A549 (cell line): ENCODE results near the gene ARHGAP18. TPM values are rescaled to one million over a fixed set of nuclear protein-coding genes. Genes with fewer than 3 reads are reported as not detected.

Experiments
- ATAC-seq, 2 experiments: fragments of 200-7000 bp in 1 of 2; fragments of >200 bp in 1 of 2; cut with Nextera tagmentation in 1 of 2; cut with Tn5 transposase in 1 of 2; 3 replicates each; pipeline versions ENCODE4 v1.8.0 to v1.9.1; 2018 to 2020; ENCODE audit warnings: mild to moderate bottlenecking in 1 of 2, moderate library complexity in 1 of 2
- CTCF ChIA-PET: fragments of 300-600 bp; sonication (Branson Sonifier 250); formaldehyde crosslinking; extraction: SDS; loops from one replicate; lab custom pipeline; 2021; ENCODE audit warnings: antibody characterized with exemption, inconsistent platforms; lab: Yijun Ruan, JAX
- POLR2A ChIA-PET: fragments of 350-600 bp; formaldehyde crosslinking; extraction: SDS; loops from one replicate; lab custom pipeline; 2021; ENCODE audit warnings: antibody characterized with exemption, inconsistent platforms; lab: Yijun Ruan, JAX
- DNase-seq, 2 experiments: peaks; one replicate each; pipeline versions ENCODE4 v3.0.0 to v3.0.0-alpha.2; 2011 to 2016; ENCODE audit warnings: low read depth in 1 of 2, low spot score in 1 of 2
- FAIRE-seq: peaks from 2 replicates; lab custom pipeline; 2011; peaks lifted over from hg19 to GRCh38; lab: Jason Lieb, UNC
- H3K27ac ChIP-seq, 2 experiments: fragments of >200 bp; sonication (Bioruptor Twin); formaldehyde crosslinking; 3 replicates each; pipeline ENCODE4 v1.5.1; 2016 to 2017
- H3K4me1 ChIP-seq: fragments of >200 bp; sonication (Bioruptor Twin); formaldehyde crosslinking; 3 replicates; pipeline ENCODE4 v1.6.1; 2016
- H3K4me2 ChIP-seq: fragments of >200 bp; sonication (Bioruptor Twin); formaldehyde crosslinking; 3 replicates; pipeline ENCODE4 v1.6.1; 2016
- H3K4me3 ChIP-seq: fragments of >200 bp; sonication (Bioruptor Twin); formaldehyde crosslinking; 3 replicates; pipeline ENCODE4 v1.5.1; 2016
- H3K9me3 ChIP-seq: fragments of >200 bp; sonication (Bioruptor Twin); formaldehyde crosslinking; 3 replicates; pipeline ENCODE4 v1.6.1; 2016
- BHLHE40 ChIP-seq: IDR thresholded peaks from 2 replicates; pipeline ENCODE4 v1.6.1; 2012; ENCODE audit warnings: low read depth, low read length, inconsistent platforms
- CBX2 ChIP-seq: fragments of 200-600 bp; sonication (generic); IDR thresholded peaks from 2 replicates; pipeline ENCODE4 v1.6.1; 2016; ENCODE audit warnings: low read depth, mild to moderate bottlenecking, borderline replicate concordance
- CEBPB ChIP-seq, 2 experiments: fragments of >200 bp in 1 of 2; sonication (Bioruptor Twin) in 1 of 2; formaldehyde crosslinking in 1 of 2; IDR thresholded peaks; 2 replicates each; pipeline ENCODE4 v1.6.1; 2012 to 2016
- CHD2 ChIP-seq: fragments of 150-350 bp; IDR thresholded peaks from 2 replicates; pipeline ENCODE4 v1.6.1; 2014; ENCODE audit warnings: low read length; ENCODE audit not compliant: partially characterized antibody
- CHD4 ChIP-seq: fragments of 200-600 bp; sonication (generic); IDR thresholded peaks from 2 replicates; pipeline ENCODE4 v1.6.1; 2016; ENCODE audit warnings: antibody characterized with exemption, mild to moderate bottlenecking, borderline replicate concordance
- EHMT2 ChIP-seq: fragments of 200-600 bp; sonication (generic); IDR thresholded peaks from 2 replicates; pipeline ENCODE4 v1.6.1; 2016; ENCODE audit warnings: antibody characterized with exemption, low read depth, mild to moderate bottlenecking, moderate library complexity
- ESRRA ChIP-seq: fragments of 150-350 bp; IDR thresholded peaks from 2 replicates; pipeline ENCODE4 v1.6.1; 2014; ENCODE audit warnings: mild to moderate bottlenecking, low read length, borderline replicate concordance
- HDAC2 ChIP-seq: fragments of 200-600 bp; sonication (generic); IDR thresholded peaks from 2 replicates; pipeline ENCODE4 v1.6.1; 2016
- KDM1A ChIP-seq: fragments of 200-600 bp; sonication (generic); IDR thresholded peaks from 2 replicates; pipeline ENCODE4 v1.6.1; 2016; ENCODE audit warnings: low read depth, mild to moderate bottlenecking
- TP53 ChIP-seq: fragments of 250-450 bp; sonication (Bioruptor Pico); IDR thresholded peaks from 2 replicates; pipeline ENCODE4 v1.5.0; 2021; ENCODE audit warnings: mild to moderate bottlenecking, moderate library complexity
- ZNF302 ChIP-seq: fragments of 250-450 bp; sonication (Bioruptor Pico); IDR thresholded peaks from 2 replicates; pipeline ENCODE4 v1.9.0; 2021; ENCODE audit warnings: inconsistent platforms, mild to moderate bottlenecking, moderate library complexity
- WGBS: methylation state at CpG from one replicate; pipeline ENCODE4 v1.1.6; 2017; ENCODE audit errors: missing lambda C conversion rate; 5-methylcytosine and 5-hydroxymethylcytosine counted together
- polyA plus RNA-seq, 4 experiments: library from polyadenylated mRNA; depleted of rRNA in 3 of 4; stranded (reverse); fragments of >200 nt; fragmentation: RNase III in 1 of 4; extraction: RNeasy Plus Mini Kit Qiagen cat#74134 plus additional on column Dnase treatment in 1 of 4; gene quantifications; 2 replicates in 3 of 4; 3 replicates in 1 of 4; pipeline ENCODE4 v1.2.3, GENCODE V29; 2011 to 2017
- TF ChIP-seq, protein P1 (sequence below): fragments of >200 bp; sonication (Bioruptor Twin); formaldehyde crosslinking; IDR thresholded peaks from 3 replicates; pipeline ENCODE4 v1.6.1; 2016
- TF ChIP-seq, protein P2 (sequence below): fragments of 250-450 bp; sonication (Bioruptor Pico); IDR thresholded peaks from 2 replicates; pipeline ENCODE4 v1.5.0; 2021; ENCODE audit warnings: mild to moderate bottlenecking, moderate library complexity, borderline replicate concordance
- TF ChIP-seq, protein P3 (sequence below): IDR thresholded peaks from 2 replicates; pipeline ENCODE4 v1.6.1; 2012; ENCODE audit warnings: low read depth, borderline replicate concordance
- TF ChIP-seq, protein P4 (sequence below): fragments of 200-600 bp; sonication (generic); IDR thresholded peaks from 2 replicates; pipeline ENCODE4 v1.6.1; 2016; ENCODE audit warnings: antibody characterized with exemption, mild to moderate bottlenecking, moderate library complexity
- TF ChIP-seq, protein P5 (sequence below): fragments of 250-450 bp; sonication (Bioruptor Pico); IDR thresholded peaks from 2 replicates; pipeline ENCODE4 v1.5.0; 2020; ENCODE audit warnings: low read depth, mild to moderate bottlenecking, moderate library complexity

Gene ARHGAP18
- polyA plus RNA-seq, 2 of the 4 experiments (the other 2 are of a cell fraction), result 11.2 to 16.7 TPM

DNA sequence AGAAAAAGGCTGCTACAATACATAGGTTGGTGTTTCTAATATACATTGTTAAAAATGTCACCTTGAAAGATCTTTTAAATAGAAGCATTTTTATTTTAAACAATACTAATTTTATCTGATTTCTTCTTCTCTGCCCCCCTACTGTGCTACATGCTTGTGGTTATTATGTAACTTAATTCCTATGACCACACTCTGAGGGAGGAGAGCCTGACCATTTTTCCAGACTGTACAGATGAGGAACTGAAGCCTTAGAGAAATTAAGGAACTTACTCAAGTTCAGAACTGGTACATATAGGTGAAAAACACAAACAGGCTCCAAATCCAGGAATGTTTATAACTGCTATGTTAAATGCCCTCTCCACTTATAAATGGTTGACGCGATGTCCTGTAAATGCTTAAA lies 43.4 kb upstream of the ARHGAP18 start:
- Histone ChIP-seq H3K4me2 (no peak overlapping the region), H3K4me1 (peaks cover 14% of the 10 kb centered on the region), H3K4me3 (no peak overlapping the region), H3K27ac (no peak overlapping the region), H3K9me3 (no peaks in the 10 kb centered on the region)
- ATAC-seq (no peak), FAIRE-seq (no peak), DNase-seq (no peak)
- 97% methylated on average over 2 of the region's 2 CpGs for WGBS
- ChIA-PET POLR2A (no interaction called here), CTCF (no interaction called here)
- TF ChIP-seq CBX2, result no peak
- TF ChIP-seq, protein P1, sequence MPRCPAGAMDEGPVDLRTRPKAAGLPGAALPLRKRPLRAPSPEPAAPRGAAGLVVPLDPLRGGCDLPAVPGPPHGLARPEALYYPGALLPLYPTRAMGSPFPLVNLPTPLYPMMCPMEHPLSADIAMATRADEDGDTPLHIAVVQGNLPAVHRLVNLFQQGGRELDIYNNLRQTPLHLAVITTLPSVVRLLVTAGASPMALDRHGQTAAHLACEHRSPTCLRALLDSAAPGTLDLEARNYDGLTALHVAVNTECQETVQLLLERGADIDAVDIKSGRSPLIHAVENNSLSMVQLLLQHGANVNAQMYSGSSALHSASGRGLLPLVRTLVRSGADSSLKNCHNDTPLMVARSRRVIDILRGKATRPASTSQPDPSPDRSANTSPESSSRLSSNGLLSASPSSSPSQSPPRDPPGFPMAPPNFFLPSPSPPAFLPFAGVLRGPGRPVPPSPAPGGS, result no peak
- TF ChIP-seq, protein P2, sequence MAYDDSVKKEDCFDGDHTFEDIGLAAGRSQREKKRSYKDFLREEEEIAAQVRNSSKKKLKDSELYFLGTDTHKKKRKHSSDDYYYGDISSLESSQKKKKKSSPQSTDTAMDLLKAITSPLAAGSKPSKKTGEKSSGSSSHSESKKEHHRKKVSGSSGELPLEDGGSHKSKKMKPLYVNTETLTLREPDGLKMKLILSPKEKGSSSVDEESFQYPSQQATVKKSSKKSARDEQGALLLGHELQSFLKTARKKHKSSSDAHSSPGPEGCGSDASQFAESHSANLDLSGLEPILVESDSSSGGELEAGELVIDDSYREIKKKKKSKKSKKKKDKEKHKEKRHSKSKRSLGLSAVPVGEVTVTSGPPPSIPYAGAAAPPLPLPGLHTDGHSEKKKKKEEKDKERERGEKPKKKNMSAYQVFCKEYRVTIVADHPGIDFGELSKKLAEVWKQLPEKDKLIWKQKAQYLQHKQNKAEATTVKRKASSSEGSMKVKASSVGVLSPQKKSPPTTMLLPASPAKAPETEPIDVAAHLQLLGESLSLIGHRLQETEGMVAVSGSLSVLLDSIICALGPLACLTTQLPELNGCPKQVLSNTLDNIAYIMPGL (CRISPR knock-in tag), result no peak
- no peak for TF ChIP-seq TP53
- no peak for TF ChIP-seq CHD2
- TF ChIP-seq BHLHE40, result no peak
- no peak for TF ChIP-seq CEBPB (IDR thresholded peaks at IDR 0.05)
- TF ChIP-seq ESRRA, result no peak
- no peak for TF ChIP-seq KDM1A

DNA sequence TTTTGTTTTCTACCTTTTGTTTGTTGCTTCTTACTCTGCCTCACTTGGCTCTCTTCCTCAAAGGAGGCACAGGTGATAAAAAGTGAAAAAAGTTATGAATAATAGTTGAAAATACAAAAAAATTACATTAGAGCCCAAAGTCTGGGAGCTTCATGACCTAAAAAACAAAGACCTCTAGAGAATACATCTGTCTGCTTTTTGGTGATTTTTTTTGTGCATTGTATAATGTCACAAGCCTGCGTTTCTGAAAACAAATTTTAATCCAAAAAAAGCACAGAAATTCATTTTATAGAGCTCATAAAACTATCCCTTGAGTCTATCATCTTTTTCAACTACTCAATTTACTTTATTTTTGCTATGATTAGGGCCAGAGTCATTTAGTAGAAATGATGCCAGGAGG lies 41.4 kb upstream of the ARHGAP18 start:
- Histone ChIP-seq H3K9me3 (no peaks in the 10 kb centered on the region), H3K4me2 (no peak overlapping the region), H3K4me3 (no peak overlapping the region), H3K4me1 (peaks cover 19% of the 10 kb centered on the region), H3K27ac (no peak overlapping the region)
- DNase-seq (no peak), ATAC-seq (no peak), FAIRE-seq (no peak)
- WGBS, result 90% methylated on average over 1 of the region's 1 CpG
- no peak for TF ChIP-seq ZNF302
- TF ChIP-seq, protein P2 (CRISPR knock-in tag), result no peak
- TF ChIP-seq TP53, result no peak
- TF ChIP-seq EHMT2, result no peak
- TF ChIP-seq ESRRA, result no peak
- ChIA-PET CTCF (interaction anchor here (0.8 to 1.0 kb wide), 2 partner anchors 42 to 157 kb away, joined by 3 to 4 read pairs; partner anchors contain the start of gene ARHGAP18), POLR2A (no interaction called here)

DNA sequence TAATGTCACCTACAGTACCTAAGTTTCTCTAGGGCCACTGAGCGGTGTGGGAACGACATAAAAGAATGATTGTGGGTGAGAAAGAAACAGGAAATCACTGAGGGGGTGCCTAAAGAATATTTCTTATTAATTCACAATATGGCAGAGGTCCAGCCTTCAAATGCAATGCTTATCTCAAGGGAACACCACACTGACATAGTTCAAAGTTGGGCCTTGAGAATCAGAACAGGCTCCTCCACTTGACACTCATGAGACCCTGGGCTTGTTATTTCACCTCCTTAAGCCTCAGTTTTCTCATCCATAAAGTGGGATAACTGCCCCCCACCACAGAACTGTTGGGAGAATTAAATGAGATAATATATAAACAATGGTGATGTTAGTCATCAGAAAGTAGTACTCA lies 40.4 kb upstream of the ARHGAP18 start:
- 83% methylated on average over 2 of the region's 2 CpGs for WGBS
- H3K4me1 ChIP-seq, result peaks cover 19% of the 10 kb centered on the region
- no peak for FAIRE-seq
- ChIA-PET CTCF (interaction anchor here (1.6 kb wide), 2 partner anchors 21 to 271 kb away, joined by 4 read pairs; no protein-coding TSS in a partner anchor), POLR2A (no interaction called here)
- DNase-seq, result no peak
- H3K27ac ChIP-seq, result no peak overlapping the region
- no peak for ATAC-seq
- H3K4me2 ChIP-seq, result no peak overlapping the region
- H3K4me3 ChIP-seq, result no peak overlapping the region
- H3K9me3 ChIP-seq, result no peaks in the 10 kb centered on the region
- TF ChIP-seq, protein P3, sequence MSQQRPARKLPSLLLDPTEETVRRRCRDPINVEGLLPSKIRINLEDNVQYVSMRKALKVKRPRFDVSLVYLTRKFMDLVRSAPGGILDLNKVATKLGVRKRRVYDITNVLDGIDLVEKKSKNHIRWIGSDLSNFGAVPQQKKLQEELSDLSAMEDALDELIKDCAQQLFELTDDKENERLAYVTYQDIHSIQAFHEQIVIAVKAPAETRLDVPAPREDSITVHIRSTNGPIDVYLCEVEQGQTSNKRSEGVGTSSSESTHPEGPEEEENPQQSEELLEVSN, result no peak
- TF ChIP-seq BHLHE40 (no peak), HDAC2 (no peak), CHD4 (no peak), TP53 (no peak), EHMT2 (no peak)
- TF ChIP-seq, protein P1, result no peak
- TF ChIP-seq, protein P4, sequence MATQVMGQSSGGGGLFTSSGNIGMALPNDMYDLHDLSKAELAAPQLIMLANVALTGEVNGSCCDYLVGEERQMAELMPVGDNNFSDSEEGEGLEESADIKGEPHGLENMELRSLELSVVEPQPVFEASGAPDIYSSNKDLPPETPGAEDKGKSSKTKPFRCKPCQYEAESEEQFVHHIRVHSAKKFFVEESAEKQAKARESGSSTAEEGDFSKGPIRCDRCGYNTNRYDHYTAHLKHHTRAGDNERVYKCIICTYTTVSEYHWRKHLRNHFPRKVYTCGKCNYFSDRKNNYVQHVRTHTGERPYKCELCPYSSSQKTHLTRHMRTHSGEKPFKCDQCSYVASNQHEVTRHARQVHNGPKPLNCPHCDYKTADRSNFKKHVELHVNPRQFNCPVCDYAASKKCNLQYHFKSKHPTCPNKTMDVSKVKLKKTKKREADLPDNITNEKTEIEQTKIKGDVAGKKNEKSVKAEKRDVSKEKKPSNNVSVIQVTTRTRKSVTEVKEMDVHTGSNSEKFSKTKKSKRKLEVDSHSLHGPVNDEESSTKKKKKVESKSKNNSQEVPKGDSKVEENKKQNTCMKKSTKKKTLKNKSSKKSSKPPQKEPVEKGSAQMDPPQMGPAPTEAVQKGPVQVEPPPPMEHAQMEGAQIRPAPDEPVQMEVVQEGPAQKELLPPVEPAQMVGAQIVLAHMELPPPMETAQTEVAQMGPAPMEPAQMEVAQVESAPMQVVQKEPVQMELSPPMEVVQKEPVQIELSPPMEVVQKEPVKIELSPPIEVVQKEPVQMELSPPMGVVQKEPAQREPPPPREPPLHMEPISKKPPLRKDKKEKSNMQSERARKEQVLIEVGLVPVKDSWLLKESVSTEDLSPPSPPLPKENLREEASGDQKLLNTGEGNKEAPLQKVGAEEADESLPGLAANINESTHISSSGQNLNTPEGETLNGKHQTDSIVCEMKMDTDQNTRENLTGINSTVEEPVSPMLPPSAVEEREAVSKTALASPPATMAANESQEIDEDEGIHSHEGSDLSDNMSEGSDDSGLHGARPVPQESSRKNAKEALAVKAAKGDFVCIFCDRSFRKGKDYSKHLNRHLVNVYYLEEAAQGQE, result no peak
- TF ChIP-seq, protein P5, sequence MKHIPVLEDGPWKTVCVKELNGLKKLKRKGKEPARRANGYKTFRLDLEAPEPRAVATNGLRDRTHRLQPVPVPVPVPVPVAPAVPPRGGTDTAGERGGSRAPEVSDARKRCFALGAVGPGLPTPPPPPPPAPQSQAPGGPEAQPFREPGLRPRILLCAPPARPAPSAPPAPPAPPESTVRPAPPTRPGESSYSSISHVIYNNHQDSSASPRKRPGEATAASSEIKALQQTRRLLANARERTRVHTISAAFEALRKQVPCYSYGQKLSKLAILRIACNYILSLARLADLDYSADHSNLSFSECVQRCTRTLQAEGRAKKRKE, result no peak
